Measurements from ENCODE around the gene PXMP4.
A peak's percentile ranks its signal among the peaks of the same experiment; 100 is the strongest.

Gene PXMP4

DNA sequence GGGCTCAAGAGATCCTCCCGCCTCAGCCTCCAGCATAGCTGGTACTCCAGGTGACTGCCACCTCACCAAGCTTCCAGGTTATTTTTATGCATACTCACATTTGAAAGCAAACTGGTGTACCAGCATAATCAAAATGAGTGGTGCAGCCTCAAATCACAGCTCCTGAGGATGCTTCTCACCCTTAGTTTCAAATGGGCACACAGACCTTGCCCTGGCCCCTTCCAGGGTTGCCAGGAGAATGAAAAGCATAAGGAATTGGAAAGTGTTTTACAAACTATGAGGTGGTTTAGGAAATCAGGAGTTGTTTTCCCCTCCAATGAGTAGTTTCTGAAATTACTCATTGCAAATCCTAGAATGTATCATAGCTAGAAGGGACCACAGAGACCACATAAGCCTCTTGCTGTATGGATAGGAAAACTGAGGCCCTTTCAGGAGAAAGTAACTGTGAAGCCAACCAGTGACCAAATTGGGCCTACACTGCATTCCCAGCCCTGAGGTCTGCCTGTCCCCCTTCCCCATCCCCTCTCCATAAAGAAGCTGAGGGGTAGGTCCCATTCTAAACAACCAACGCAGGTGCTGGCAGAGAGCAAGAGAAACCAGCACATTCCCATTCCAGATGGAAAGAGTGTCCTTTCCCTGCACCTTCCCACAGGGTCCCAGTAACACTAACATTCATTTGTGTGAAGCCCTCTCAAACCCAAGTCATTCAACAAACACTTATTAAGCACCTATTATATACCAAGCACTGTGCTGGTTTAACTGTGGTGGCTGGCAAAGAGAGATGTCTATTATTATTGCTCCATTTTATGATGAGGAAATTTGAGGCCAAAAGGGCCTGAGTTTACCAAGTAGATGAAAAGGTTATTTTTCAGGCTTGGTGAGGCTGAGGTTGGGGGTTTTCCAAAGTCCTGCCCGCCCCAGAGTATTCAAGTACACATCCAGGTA lies 31.8 kb downstream of the PXMP4 start:
- no peak overlapping the region for H3K4me3 ChIP-seq (ENCODE audit: low read length)

DNA sequence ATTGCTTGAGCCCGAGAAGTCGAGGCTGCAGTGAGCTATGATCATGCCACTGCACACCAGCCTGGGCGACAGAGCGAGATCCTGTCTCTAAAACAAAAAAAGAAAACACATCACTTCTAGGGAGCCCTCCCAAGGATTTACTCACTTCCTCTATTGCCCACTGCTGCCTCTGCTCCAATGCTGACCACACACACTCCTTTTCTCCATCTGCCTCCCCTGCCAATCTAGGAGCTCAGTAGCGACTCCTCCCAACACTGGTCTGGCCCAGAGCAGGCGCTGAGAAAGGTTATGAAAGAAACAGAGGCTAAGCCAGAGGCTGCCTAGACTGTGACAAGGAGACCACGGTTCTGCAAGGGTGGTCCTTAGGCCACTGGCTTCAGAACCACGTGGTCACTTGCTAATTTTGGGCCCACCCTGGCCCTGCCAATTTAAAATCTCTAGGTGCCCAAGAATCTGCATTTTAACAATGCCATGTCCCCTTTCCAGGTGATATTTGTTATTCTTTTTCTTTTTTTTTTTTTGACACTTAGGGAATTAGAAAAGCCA lies 32.7 kb downstream of the PXMP4 start:
- H3K4me3 ChIP-seq (ENCODE audit: low read length) = no peak overlapping the region
- DNase-seq (ENCODE audit: low read depth, low spot score) = no peak

More for the DNA sequence above, 31.8 kb downstream of the PXMP4 start:
- DNase-seq (ENCODE audit: low read depth, low spot score) = no peak

DNA sequence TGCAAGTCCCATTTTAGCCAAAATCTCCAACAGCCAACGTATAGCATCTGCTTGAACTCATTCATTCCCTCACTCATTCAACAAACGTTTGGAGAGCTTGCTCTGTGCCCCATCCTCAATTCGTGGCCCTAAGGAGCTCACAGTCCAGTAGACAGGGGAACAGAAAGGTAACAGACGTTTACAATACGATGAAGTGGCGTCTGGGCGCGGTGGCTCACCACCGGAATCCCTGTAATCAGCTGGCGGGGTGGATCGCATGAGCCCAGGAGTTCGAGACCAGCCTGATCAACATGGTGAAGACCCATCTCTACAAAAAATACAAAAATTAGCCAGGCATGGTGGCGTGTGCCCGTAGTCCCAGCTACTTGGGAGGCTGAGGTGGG lies 33.1 kb downstream of the PXMP4 start:
- no peak for DNase-seq (ENCODE audit: low read depth, low spot score)
- peak overlapping the region; percentile 45 for H3K4me3 ChIP-seq (ENCODE audit: low read length)

DNA sequence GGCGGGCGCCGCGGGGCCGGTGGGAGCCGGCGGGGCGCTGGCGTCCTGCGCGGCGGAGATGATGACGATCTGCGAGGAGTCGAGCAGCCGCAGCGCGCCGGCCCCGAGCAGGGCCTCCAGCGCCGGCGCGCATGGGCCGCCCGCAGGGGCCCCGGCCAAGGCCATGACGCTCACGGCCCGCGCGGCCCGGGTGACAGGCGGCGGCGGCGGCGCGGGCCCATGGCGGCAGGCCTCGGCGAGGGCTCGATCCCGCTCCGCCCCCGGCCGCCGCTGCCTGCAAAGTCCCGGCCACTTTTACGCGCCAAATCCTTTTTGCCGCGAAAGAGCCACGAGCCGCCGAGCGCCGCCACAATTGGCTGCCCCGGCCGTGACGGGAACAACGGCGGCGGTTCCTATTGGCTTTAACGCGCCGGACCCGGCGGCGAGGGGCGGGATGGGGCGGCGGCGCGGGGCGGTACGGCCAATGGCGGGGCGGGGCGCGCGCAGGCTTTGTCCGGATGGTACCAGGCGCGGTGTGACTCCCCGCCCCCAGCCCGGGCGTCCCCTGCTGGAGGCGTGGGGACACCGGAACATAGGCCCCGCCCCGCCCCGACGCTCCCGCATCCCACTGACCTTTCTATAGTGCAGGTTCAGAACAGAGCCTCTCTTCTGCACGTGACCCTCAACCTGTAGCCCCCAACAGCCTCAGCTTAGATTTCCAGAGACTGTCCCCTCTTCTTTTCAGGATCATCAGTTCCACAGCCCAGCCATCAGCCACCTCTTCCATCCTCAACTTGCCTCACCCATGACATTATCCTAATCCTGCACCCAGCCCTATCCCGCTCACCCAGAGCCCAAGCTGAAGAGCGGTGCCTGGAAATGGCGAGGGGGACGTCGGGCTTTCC lies 33.8 kb downstream of the PXMP4 start, which contains the start of gene E2F1:
Gene E2F1, minus strand, starts transcription at position 286 of the 884 bp plus-strand sequence. Its CDS starts 121 bp downstream, at position 165.
- peak; percentile 86 for DNase-seq (ENCODE audit: low read depth, low spot score)
- peak within 1 kb of the TSS; percentile 59 for H3K4me3 ChIP-seq (ENCODE audit: low read length)

DNA sequence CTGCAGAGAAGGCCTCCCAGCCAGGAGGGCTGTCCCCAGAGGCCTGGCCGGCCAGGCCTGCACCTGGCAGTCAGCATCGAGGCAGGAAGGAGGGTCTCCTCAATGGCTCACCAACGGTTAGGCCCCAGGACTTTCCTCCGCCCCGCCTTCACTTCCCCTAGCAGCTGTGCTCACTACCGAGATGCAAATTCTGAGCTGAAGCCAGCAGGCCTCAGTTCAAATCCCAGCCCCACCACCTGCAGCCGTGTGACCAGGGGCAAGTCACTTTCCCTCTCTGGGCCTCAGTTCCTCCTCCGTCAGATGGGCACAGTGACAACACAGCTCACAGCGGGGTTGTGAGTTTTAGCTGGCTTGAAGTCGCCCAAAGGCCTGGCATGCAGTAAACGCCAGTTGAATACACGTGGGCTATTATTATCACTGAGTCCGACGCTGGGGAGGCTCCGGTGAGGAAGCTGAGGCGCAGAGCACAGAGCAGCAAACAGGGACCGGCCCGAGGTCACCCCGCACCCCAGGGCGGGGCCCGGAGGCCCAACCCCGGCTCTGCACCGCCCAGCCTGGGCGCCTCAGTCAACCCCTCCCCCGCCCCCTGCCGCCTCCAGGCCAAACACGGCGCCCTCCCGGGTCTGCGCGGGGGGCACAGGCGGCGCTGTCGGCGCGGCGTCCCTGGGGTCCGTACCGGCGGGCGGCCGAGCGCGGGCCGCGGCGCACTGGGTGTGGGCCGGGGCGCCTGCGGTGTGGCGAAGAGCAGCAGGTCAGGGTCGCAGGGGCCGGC lies 34.6 kb downstream of the PXMP4 start:
- DNase-seq (ENCODE audit: low read depth, low spot score) = no peak

DNA sequence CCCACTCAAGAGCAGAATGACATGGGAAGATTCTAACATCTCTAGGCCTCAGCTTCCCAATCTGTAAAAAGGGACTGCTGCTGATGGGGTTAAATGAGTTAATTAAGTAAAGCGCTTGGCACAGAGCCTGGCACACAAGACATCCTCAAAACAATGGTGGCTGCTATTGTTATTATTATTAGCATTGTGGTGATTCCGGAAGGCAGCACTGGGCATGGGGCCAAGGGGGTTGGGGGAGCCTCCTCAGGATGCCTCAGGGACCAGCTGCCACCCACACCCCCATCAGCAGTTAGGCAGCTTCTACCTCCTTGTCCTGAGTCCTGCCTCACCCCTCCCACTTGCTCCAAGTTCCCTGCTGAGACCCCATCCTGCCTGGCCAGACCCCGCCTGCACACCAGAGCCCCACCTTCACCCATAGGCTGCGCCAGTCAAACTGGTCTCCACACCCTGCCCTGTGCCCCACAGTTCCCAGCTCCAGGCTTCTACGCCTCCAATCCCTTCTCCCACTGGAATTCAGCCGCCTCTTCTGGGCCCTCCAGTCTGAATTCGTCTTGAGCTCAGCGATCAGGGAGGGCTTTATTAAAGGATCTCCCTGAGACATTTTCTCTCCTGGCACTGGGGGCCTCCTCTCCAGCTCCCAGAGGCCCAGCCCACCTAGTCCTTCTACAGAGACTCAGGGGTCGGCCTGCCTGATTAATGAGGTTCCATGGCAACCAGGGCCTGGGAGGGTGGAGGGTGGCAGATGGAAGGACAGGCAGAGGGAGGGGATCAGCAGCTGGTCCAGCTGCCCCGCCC lies 35.4 kb downstream of the PXMP4 start:
- H3K4me3 ChIP-seq (ENCODE audit: low read length) = peak overlapping the region; percentile 59
- no peak for DNase-seq (ENCODE audit: low read depth, low spot score)

More for the DNA sequence above, 34.6 kb downstream of the PXMP4 start:
- peak overlapping the region; percentile 59 for H3K4me3 ChIP-seq (ENCODE audit: low read length)

DNA sequence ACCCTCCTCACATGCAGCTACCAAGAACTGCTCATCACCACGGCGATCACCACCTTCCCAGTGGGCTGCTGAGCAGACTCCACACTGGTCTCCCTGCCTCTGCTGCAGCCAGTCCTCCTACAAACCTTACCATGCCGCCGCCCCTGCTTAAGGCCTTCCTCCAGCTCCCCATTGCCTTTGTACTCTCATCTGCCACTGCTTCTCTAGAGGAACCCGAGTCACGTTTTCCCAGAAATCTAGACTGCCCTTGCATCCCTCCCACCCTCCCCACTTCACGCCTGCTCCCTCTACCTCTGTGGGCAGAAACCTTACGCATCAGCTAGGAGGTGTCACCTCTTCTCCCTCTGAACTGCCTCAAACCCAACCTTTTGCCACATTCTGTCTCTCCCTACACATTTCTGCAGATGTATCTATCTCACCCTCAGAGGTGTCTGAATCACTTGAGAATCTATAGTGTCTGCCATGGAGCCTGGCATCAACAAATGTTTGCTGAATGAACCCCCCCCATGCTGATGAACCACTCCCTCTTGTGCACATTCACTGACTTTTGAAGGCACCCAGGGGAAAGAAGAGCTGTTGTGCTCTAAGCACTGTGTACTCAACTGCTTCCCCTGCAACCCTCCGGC lies 38.3 kb downstream of the PXMP4 start:
- no peak overlapping the region for H3K4me3 ChIP-seq (ENCODE audit: low read length)
- DNase-seq (ENCODE audit: low read depth, low spot score) = no peak

DNA sequence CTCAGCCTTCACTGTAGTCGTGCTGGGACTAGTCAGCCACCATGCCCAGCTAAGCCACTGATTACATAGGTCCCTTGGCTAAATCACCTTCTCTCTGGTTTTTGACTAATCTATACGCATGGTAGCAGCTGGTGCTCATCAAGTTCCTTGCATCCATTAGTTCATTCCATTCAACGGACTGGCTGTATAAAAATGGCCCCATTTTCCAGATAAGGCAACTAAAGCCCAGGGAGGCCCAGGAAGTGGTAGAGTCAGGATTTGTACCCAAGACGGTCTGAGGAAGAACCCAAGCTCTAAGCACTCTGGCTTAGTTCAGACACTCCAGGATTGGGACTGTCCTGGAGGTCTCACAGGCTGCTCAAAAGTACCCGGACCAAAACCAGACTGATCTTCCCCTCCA lies 38.8 kb downstream of the PXMP4 start:
- no peak for DNase-seq (ENCODE audit: low read depth, low spot score)

DNA sequence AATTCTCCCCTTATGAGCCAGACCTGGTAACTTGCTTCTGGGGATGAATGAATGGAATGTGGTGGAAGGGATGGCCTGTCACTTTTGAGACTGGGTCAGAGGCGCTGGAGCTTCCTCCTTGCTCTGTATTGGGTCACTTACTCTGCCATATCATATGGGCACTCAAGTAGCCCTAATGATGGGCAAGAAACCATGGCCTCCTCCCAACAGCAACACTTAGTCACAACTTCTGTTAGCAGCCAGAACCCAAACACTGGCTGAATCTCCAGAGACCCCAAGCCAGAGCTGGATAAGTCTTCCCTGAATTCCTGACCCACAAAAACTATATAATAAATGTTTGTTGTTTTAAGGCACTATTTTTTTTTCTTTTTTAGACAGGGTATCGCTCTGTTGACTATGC lies 39.4 kb downstream of the PXMP4 start:
- no peak overlapping the region for H3K4me3 ChIP-seq (ENCODE audit: low read length)
- no peak for DNase-seq (ENCODE audit: low read depth, low spot score)

More for the DNA sequence above, 38.8 kb downstream of the PXMP4 start:
- H3K4me3 ChIP-seq (ENCODE audit: low read length) = no peak overlapping the region

DNA sequence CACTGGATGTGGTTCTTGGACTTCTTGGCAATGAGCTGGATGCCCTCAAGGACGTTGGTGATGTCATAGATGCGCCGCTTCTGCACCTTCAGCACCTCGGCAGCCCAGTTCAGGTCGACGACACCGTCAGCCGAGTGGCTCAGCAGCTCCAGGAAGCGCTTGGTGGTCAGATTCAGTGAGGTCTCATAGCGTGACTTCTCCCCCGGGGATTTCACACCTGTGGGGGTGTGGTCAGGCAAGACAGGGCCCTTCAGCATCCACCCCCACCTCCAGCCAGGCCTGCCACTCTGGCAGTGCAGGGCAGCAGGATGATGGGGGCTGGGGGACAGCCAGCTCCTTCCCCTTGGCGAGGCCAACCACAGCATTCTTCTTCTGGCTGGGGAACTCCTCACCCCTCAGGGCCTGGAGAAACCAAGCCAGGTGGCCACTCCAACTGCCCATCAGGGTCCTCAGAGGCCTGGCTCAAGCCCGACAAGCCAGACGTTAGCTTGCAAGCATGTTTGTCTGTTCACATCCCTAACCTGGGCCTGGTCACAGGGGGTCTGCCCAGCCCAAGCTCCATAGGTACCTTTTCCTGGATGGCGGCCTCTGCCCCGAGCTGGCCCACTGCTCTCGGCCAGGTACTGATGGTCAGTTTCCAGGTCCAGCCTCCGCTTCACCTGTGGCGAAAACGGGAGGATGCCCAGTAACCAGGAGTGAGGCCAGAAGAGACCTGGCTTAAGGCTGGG lies 40.2 kb downstream of the PXMP4 start:
- DNase-seq (ENCODE audit: low read depth, low spot score) = no peak

DNA sequence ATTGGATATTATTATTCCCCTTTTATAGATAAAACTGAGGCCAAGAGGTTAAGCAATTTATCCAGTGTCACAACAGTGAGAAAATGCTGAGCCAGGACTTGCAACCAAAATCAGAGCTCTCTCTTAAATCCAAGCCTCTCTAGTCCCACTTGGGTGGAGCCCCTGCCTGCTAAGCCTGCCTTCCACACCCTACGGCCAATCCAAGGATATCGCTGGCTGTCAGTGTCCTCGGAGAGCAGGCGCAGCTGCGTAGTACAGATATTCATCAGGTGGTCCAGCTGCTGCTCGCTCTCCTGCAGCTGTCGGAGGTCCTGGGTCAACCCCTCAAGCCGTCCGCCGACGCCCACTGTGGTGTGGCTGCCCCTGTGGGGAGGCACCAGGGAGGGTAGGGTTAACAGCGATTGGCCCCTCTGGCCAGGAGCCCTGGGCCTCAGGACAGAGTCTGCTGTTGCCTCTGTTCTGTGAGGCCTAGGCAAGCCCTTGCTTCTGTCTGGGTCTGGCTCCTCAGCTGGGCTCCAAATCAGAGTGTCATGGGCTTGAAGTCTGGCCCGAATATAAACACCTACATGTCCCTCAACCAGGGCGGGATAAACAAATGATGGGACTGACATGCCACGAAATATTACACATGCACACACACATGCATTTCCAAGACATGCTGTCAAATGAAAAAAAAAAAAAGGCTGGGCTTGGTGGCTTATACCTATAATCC lies 42.0 kb downstream of the PXMP4 start:
- no peak for DNase-seq (ENCODE audit: low read depth, low spot score)
- H3K4me3 ChIP-seq (ENCODE audit: low read length) = no peak overlapping the region

More for the DNA sequence above, 40.2 kb downstream of the PXMP4 start:
- no peak overlapping the region for H3K4me3 ChIP-seq (ENCODE audit: low read length)

DNA sequence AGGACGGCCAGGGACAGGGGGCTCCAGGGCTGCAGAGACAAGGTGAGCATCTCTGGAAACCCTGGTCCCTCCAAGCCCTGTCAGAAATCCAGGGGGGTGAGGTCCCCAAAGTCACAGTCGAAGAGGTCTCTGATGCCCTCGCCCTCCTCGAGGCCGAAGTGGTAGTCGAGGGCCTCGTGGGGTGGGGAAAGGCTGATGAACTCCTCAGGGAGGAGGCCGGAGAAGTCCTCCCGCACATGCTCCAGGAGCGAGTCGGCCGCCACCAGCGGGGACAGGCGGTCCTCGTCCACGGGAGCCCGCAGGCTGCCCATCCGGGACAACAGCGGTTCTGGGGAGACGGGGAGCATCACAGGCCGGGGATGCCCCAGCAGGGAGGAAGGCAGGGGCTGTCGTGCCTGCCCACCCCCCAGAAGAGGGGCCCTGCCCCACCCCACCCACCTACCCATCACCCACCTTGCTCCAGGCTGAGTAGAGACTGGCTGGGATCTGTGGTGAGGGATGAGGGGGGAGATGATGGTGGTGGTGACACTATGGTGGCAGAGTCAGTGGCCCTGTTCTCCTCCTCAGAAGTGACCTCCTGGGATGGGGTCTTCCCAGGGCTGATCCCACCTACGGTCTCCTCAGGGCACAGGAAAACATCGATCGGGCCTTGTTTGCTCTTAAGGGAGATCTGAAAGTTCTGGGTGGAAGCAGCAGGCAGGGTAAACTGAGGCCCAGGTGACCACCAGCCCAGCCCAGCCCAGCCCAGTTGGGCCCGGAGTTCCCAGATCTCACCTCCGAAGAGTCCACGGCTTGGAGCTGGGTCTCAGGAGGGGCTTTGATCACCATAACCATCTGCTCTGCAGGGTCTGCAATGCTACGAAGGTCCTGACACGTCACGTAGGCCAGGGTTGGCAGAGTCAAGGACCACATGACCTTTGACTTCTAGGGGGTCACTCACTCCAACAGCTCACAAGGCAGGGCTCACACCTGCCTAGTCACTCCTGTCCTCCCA lies 43.2 kb downstream of the PXMP4 start:
- H3K4me3 ChIP-seq (ENCODE audit: low read length) = no peak overlapping the region
- DNase-seq (ENCODE audit: low read depth, low spot score) = no peak

DNA sequence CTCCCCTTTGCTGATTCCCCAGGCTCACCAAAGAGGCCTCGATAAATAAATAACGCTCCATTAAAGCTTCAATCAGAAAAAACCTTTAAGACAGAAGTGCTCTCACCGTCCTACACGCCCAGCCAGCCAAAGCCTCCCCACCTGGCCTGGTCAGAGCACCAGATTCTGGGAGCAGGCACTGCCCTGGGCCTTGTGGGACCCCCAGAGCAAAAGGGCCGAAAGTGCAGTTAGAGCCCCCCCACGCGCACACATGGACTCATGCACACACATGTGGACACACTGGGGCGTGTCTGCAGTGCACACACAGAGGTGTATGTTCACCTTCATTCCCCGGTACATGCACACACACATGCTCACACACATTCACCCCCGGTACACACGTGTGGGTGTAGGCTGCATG lies 44.0 kb downstream of the PXMP4 start:
- no peak overlapping the region for H3K4me3 ChIP-seq (ENCODE audit: low read length)
- DNase-seq (ENCODE audit: low read depth, low spot score) = no peak

DNA sequence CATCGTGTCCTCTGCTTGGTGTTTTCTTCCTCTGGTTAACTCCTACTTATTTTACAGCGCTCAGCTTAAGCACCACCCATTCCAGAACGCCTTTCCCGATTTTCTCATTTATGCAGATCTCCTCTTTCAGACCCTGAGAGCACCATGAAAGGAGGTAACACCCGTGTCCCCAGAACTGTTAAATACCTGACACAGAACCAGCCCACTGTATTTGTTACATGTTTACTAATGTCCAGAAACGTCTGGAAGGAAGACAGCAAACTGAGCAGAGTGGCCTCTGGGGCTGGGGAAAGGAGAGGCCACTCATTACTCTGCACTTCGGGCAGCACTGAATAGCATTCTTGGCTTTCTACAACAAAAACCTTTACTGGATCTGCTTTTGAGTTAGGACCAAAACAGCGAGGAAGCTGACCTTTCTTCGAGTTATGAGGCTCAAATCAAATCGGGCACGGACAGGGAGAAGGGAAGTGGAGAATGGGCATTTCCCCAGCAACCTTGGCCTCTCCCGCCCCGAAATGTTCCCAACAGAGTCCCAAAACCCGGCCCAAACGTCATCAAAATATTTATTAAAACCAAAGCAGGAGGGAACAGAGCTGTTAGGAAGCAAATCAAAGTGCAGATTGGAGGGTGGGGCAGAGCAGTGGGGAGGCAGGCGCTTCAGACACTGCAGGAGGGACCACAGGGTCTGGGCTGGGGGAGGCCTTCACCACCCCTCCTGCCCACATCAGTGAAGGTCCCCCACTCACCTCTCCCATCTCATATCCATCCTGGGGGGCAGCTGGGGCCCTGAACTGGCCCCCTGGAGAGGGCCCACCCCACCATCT lies 44.8 kb downstream of the PXMP4 start:
- no peak overlapping the region for H3K4me3 ChIP-seq (ENCODE audit: low read length)

More for the DNA sequence above, 44.8 kb downstream of the PXMP4 start:
- DNase-seq (ENCODE audit: low read depth, low spot score) = no peak

Data from Jurkat, Clone E6-1 (cell line).